ENCODE results near the gene SPRR2G. TPM values are rescaled to one million over a fixed set of nuclear protein-coding genes. Genes with fewer than 3 reads are reported as not detected.

SPRR2G gene
- total RNA-seq (2021; fragmentation: NEBNext Ultra II Directional; extraction: Animal tissue kit (Norgen Biotek cat#: 25700)) = not detected in 2 replicates
- not detected in 2 replicates for polyA plus RNA-seq (2011; rRNA removed)
- polyA plus RNA-seq (2011; cell fraction: cytosol; rRNA removed) = not detected
- polyA plus RNA-seq (2011; cell fraction: nucleus; rRNA removed) = not detected
- polyA plus RNA-seq (2012, experiment 1 of 2) = not detected in 4 replicates
- polyA plus RNA-seq (2012, experiment 2 of 2) = not detected
- not detected for polyA plus RNA-seq (2013, experiment 1 of 2)
- not detected for polyA plus RNA-seq (2013, experiment 2 of 2)
- polyA minus RNA-seq (2011; rRNA and poly(A)+ RNA removed) = not detected in 2 replicates
- not detected for polyA minus RNA-seq (2011; cell fraction: cytosol; rRNA and poly(A)+ RNA removed)
- polyA minus RNA-seq (2011; cell fraction: nucleus; rRNA and poly(A)+ RNA removed) = not detected
- long read RNA-seq, experiment 1 = 0 reads
- long read RNA-seq, experiment 2 = 0 reads

- no peak within 1 kb of the TSS for H3K4ac ChIP-seq (replicated peaks; ENCODE audit: insufficient read length, low read depth, low read length)
- H3K27me3 ChIP-seq (replicated peaks in 1 of 4; ENCODE audit: control insufficient read depth in 3 of 4, extremely low read depth in 1 of 4, insufficient read depth in 3 of 4, low read length in 3 of 4) = no peaks in the 10 kb centered on the region; a peak in 2 of 7 replicates
- H2BK5ac ChIP-seq (ENCODE audit: low read depth, low read length) = no peak within 1 kb of the TSS
- 87% methylated on average over 1 of the region's 1 CpG; no CpG with 5 or more reads in 1 of the 2 experiments for WGBS, 2 experiments (ENCODE audit: extremely low coverage in 1 of 2, insufficient coverage in 1 of 2, insufficient read length in 1 of 2, insufficient replicate concordance in 2 of 2, low coverage in 1 of 2, low lambda C conversion rate in 2 of 2, missing lambda C conversion rate in 1 of 2)
- H2BK15ac ChIP-seq (ENCODE audit: low read length) = no peak within 1 kb of the TSS
- no peak within 1 kb of the TSS for H2BK12ac ChIP-seq (ENCODE audit: low read depth, low read length)
- no peak within 1 kb of the TSS for H3K9ac ChIP-seq (replicated peaks in 1 of 4; ENCODE audit: extremely low read depth in 1 of 4, low read depth in 3 of 4, low read length in 3 of 4)
- POLR2A ChIA-PET (ENCODE audit: partially characterized antibody) = no interaction called here
- H3K79me2 ChIP-seq (ENCODE audit: control insufficient read depth in 1 of 2, insufficient read depth in 2 of 2, low read length in 2 of 2) = no peaks in the 10 kb centered on the region
- H3K14ac ChIP-seq (ENCODE audit: insufficient read length) = no peak within 1 kb of the TSS
- H2AFZ ChIP-seq (ENCODE audit: low read length) = no peak within 1 kb of the TSS
- FAIRE-seq (no peak), DNase-seq (ENCODE audit: low read depth in 1 of 2, low spot score in 2 of 2) (no peak)
- no peak within 1 kb of the TSS for H4K8ac ChIP-seq (ENCODE audit: extremely low read depth, insufficient read depth, low read length)
- no peak within 1 kb of the TSS for H2AK5ac ChIP-seq (ENCODE audit: low read depth, low read length)
- H3K79me1 ChIP-seq (ENCODE audit: low read depth, low read length) = no peaks in the 10 kb centered on the region
- H3K9me3 ChIP-seq (ENCODE audit: insufficient read depth in 2 of 2, low read depth in 1 of 2, low read length in 1 of 2) = no peaks in the 10 kb centered on the region
- H3K23me2 ChIP-seq (ENCODE audit: low read depth, low read length) = no peaks in the 10 kb centered on the region; the same call in 1 of the 2 replicates
- no peak within 1 kb of the TSS for H2BK120ac ChIP-seq (replicated peaks; ENCODE audit: low read depth, low read length)
- no peak within 1 kb of the TSS; the same call in 1 of the 2 replicates for H2BK20ac ChIP-seq (ENCODE audit: low read length)
- no peak within 1 kb of the TSS for H4K5ac ChIP-seq (ENCODE audit: insufficient read length, low read depth, low read length)
- H3K4me3 ChIP-seq (ENCODE audit: extremely low read depth in 1 of 4, insufficient read depth in 2 of 4, low read depth in 3 of 4, low read length in 4 of 4) = no peak within 1 kb of the TSS
- H3K23ac ChIP-seq (ENCODE audit: insufficient read length) = no peak within 1 kb of the TSS
- no peak within 1 kb of the TSS for H3K27ac ChIP-seq (ENCODE audit: low read depth, low read length)
- no peak within 1 kb of the TSS for H4K91ac ChIP-seq (replicated peaks; ENCODE audit: insufficient read length, low read length)
- TF ChIP-seq CTBP2 (IDR thresholded peaks at IDR 0.05; ENCODE audit: borderline replicate concordance, insufficient read depth, insufficient read length, low read length) = no peak
- TF ChIP-seq EGR1 (IDR thresholded peaks at IDR 0.05; ENCODE audit: borderline replicate concordance, low read depth, low read length) = no peak
- no peak for TF ChIP-seq HDAC2 (IDR thresholded peaks at IDR 0.05; ENCODE audit: borderline replicate concordance in 1 of 2, low read depth in 2 of 2, low read length in 2 of 2)
- TF ChIP-seq CEBPB (IDR thresholded peaks at IDR 0.05; ENCODE audit: low read depth, low read length) = no peak
- no peak for TF ChIP-seq BRCA1 (IDR thresholded peaks at IDR 0.05; ENCODE audit: low read depth, low read length)
- no peak for TF ChIP-seq TBP (IDR thresholded peaks at IDR 0.05; ENCODE audit: low read depth, low read length)
- no peak for TF ChIP-seq HDAC6 (IDR thresholded peaks at IDR 0.05; ENCODE audit: low read depth, low read length)
- TF ChIP-seq, protein P1, sequence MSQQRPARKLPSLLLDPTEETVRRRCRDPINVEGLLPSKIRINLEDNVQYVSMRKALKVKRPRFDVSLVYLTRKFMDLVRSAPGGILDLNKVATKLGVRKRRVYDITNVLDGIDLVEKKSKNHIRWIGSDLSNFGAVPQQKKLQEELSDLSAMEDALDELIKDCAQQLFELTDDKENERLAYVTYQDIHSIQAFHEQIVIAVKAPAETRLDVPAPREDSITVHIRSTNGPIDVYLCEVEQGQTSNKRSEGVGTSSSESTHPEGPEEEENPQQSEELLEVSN (IDR thresholded peaks at IDR 0.05) = no peak
- TF ChIP-seq CBX5 (IDR thresholded peaks at IDR 0.05; ENCODE audit: low read depth, low read length) = no peak
- H3K56ac ChIP-seq (replicated peaks; ENCODE audit: insufficient read length, low read depth, low read length) = no peak within 1 kb of the TSS
- H3K4me1 ChIP-seq (replicated peaks in 1 of 4; ENCODE audit: control insufficient read depth in 3 of 4, insufficient read depth in 4 of 4, low read length in 3 of 4) = no peaks in the 10 kb centered on the region
- H3K4me2 ChIP-seq (ENCODE audit: insufficient read depth in 1 of 2, low read depth in 2 of 2, low read length in 2 of 2) = no peak within 1 kb of the TSS
- H4K20me1 ChIP-seq (replicated peaks in 1 of 2; ENCODE audit: control insufficient read depth in 1 of 2, insufficient read depth in 2 of 2, low read length in 2 of 2) = no peaks in the 10 kb centered on the region
- no peak within 1 kb of the TSS for H3K18ac ChIP-seq (ENCODE audit: extremely low read depth, low read length)
- CTCF ChIA-PET (ENCODE audit: partially characterized antibody) = interaction anchor here (1.4 kb wide), 1 partner anchor 12 kb away, joined by 3 read pairs; no protein-coding TSS in a partner anchor
- H3K36me3 ChIP-seq (ENCODE audit: control insufficient read depth in 2 of 4, insufficient read depth in 4 of 4, low read length in 3 of 4) = no peaks in the 10 kb centered on the region
Measured at GRCh38 chr1:153150846-153151245, at the start of gene SPRR2G. Gene SPRR2G (minus strand): TSS chr1:153150890. CDS start chr1:153150110, 780 bp downstream.

Measured in H1 (cell line).